ENCODE results near the gene ZNF236. TPM values are rescaled to one million over a fixed set of nuclear protein-coding genes. Genes with fewer than 3 reads are reported as not detected.
"Not testable (repeated sequence)": the region's sequence is repeated elsewhere in the genome, so short reads cannot be mapped to it uniquely, and the experiment has no call there.

ZNF236 gene
- total RNA-seq, 1 donor from 2014 or later: 20.4 TPM

- Mint-ChIP-seq H3K36me3 (ENCODE audit: unreplicated experiment) (peaks cover 19% of the 10 kb centered on the region), H3K9me3 (ENCODE audit: unreplicated experiment) (no peaks in the 10 kb centered on the region), H3K4me1 (ENCODE audit: unreplicated experiment) (peaks cover 2% of the 10 kb centered on the region), H3K4me3 (ENCODE audit: unreplicated experiment) (no peak overlapping the region), H3K27ac (ENCODE audit: unreplicated experiment) (no peak overlapping the region), H3K27me3 (ENCODE audit: unreplicated experiment) (no peaks in the 10 kb centered on the region)
- no peak for TF ChIP-seq CTCF (IDR thresholded peaks at IDR 0.05)
- DNase-seq (ENCODE audit: extremely low spot score, unreplicated experiment): no peak
Measured at GRCh38 chr18:76941284-76941683, 118.9 kb downstream of the ZNF236 start.

GRCh38 chr18:76943542-76944339, 121.4 kb downstream of the ZNF236 start:
- DNase-seq (ENCODE audit: extremely low spot score, unreplicated experiment): no peak
- Mint-ChIP-seq H3K27me3 (ENCODE audit: unreplicated experiment) (no peaks in the 10 kb centered on the region), H3K36me3 (ENCODE audit: unreplicated experiment) (peaks cover 18% of the 10 kb centered on the region), H3K4me1 (ENCODE audit: unreplicated experiment) (peaks cover 2% of the 10 kb centered on the region), H3K9me3 (ENCODE audit: unreplicated experiment) (no peaks in the 10 kb centered on the region), H3K27ac (ENCODE audit: unreplicated experiment) (no peak overlapping the region), H3K4me3 (ENCODE audit: unreplicated experiment) (no peak overlapping the region)
- TF ChIP-seq CTCF (IDR thresholded peaks at IDR 0.05): no peak

DNA sequence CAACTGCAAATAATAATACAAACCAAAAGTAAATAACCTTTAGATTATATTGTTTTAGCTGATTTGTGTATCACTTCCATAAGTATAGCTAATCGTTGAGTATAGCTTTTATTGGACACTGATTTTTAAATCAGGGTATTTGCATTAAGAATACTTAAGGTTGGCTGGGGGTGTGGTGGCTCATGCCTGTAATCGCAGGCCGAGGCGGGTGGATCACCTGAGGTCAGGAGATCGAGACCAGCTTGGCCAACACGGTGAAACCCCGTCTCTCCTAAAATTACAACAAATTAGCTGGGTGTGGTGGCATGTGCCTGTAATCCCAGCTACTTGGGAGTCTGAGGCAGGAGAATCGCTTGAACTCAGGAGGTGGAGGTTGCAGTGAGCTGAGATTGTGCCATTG, 122.0 kb downstream of the ZNF236 start:
- not testable (repeated sequence) for H3K4me1 Mint-ChIP-seq (ENCODE audit: unreplicated experiment)

DNA sequence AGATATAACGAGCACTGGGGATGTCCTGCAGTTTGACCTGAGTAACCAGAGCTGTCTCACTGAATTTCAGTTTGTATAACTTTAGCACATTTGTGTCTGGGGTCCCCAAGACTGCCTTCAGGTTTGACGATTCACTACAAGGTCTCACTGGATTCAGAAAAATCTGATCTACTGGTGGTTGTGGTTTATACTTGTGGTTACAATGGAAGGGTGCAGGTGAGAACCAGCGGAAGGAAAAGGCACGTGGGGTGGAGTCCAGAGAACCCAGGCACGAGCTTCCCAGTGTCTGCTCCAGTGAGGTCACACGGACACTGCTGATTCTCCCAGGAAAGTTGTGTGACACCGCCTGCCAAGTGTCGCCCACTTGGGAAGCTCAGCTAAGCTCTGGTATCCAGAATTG, 126.0 kb downstream of the ZNF236 start:
- Mint-ChIP-seq H3K9me3 (ENCODE audit: unreplicated experiment) (no peaks in the 10 kb centered on the region), H3K27me3 (ENCODE audit: unreplicated experiment) (no peaks in the 10 kb centered on the region), H3K4me1 (ENCODE audit: unreplicated experiment) (peaks cover 2% of the 10 kb centered on the region), H3K4me3 (ENCODE audit: unreplicated experiment) (no peak overlapping the region), H3K27ac (ENCODE audit: unreplicated experiment) (no peak overlapping the region), H3K36me3 (ENCODE audit: unreplicated experiment) (peaks cover 36% of the 10 kb centered on the region)
- DNase-seq (ENCODE audit: extremely low spot score, unreplicated experiment): no peak
- no peak for TF ChIP-seq CTCF (IDR thresholded peaks at IDR 0.05)

More for the DNA sequence above, 122.0 kb downstream of the ZNF236 start:
- not testable (repeated sequence) for H3K4me3 Mint-ChIP-seq (ENCODE audit: unreplicated experiment); H3K27me3 Mint-ChIP-seq (ENCODE audit: unreplicated experiment); DNase-seq (ENCODE audit: extremely low spot score, unreplicated experiment); H3K9me3 Mint-ChIP-seq (ENCODE audit: unreplicated experiment); H3K27ac Mint-ChIP-seq (ENCODE audit: unreplicated experiment)
- peaks cover 19% of the 10 kb centered on the region for H3K36me3 Mint-ChIP-seq (ENCODE audit: unreplicated experiment)

GRCh38 chr18:76951456-76952247, 129.3 kb downstream of the ZNF236 start:
- TF ChIP-seq CTCF (IDR thresholded peaks at IDR 0.05): no peak
- no peak overlapping the region for H3K4me3 Mint-ChIP-seq (ENCODE audit: unreplicated experiment)
- DNase-seq (ENCODE audit: extremely low spot score, unreplicated experiment): no peak
- H3K4me1 Mint-ChIP-seq (ENCODE audit: unreplicated experiment): no peaks in the 10 kb centered on the region
- no peaks in the 10 kb centered on the region for H3K9me3 Mint-ChIP-seq (ENCODE audit: unreplicated experiment)
- no peaks in the 10 kb centered on the region for H3K27me3 Mint-ChIP-seq (ENCODE audit: unreplicated experiment)
- no peak overlapping the region for H3K27ac Mint-ChIP-seq (ENCODE audit: unreplicated experiment)
- H3K36me3 Mint-ChIP-seq (ENCODE audit: unreplicated experiment): peaks cover 34% of the 10 kb centered on the region
